AG04450 (cell line): ENCODE results near the gene EWSR1. TPM values are rescaled to one million over a fixed set of nuclear protein-coding genes. Genes with fewer than 3 reads are reported as not detected.

Source experiments
- CTCF ChIA-PET: fragments of 300-600, 350-600 bp; formaldehyde crosslinking; extraction: SDS; loops from one replicate; lab custom pipeline; 2022; ENCODE audit warnings: antibody characterized with exemption, inconsistent platforms; lab: Charles Lee
- POLR2A ChIA-PET: fragments of 350-600 bp; formaldehyde crosslinking; extraction: SDS; loops from one replicate; lab custom pipeline; 2021; ENCODE audit warnings: antibody characterized with exemption, inconsistent platforms; lab: Yijun Ruan, JAX
- DNase-seq: peaks from one replicate; pipeline ENCODE4 v3.0.0-alpha.2; 2011; ENCODE audit warnings: low read depth, low spot score
- H3K27ac ChIP-seq: one replicate; pipeline ENCODE4 v1.5.1; 2012; ENCODE audit warnings: low read depth, low read length, control low read depth
- H3K27me3 ChIP-seq: one replicate; pipeline ENCODE4 v1.6.0; 2012; ENCODE audit warnings: low read length; ENCODE audit not compliant: control insufficient read depth, insufficient read depth
- H3K4me3 ChIP-seq: 2 replicates; pipeline ENCODE4 v1.5.1; 2011; ENCODE audit warnings: mild to moderate bottlenecking, low read depth, low read length, control low read depth
- H3K9me3 ChIP-seq: 2 replicates; pipeline ENCODE4 v1.5.1; 2012; ENCODE audit warnings: low read length; ENCODE audit not compliant: control insufficient read depth, insufficient read depth
- CTCF ChIP-seq: IDR thresholded peaks from 2 replicates; pipeline ENCODE4 v1.5.1; 2011; ENCODE audit warnings: low read depth, low read length, control low read depth, inconsistent platforms
- polyA plus RNA-seq: library from polyadenylated mRNA; depleted of rRNA; stranded (reverse); fragments of >200 nt; gene quantifications from 2 replicates; pipeline ENCODE4 v1.2.3, GENCODE V29; 2011

The EWSR1 gene
- polyA plus RNA-seq, 1 experiment = 146 TPM

GRCh38 chr22:29224121-29224858, 43.8 kb upstream of the EWSR1 start:
- POLR2A ChIA-PET = no interaction called here
- H3K9me3 ChIP-seq = no peaks in the 10 kb centered on the region; the same call in 1 of the 2 replicates
- peaks cover 13% of the 10 kb centered on the region for H3K27me3 ChIP-seq
- CTCF ChIA-PET = no interaction called here
- no peak for DNase-seq
- no peak for TF ChIP-seq CTCF
- no peak overlapping the region for H3K27ac ChIP-seq
- no peak overlapping the region for H3K4me3 ChIP-seq

GRCh38 chr22:29224859-29225410, 43.1 kb upstream of the EWSR1 start:
- POLR2A ChIA-PET = no interaction called here
- Histone ChIP-seq H3K27ac (no peak overlapping the region), H3K4me3 (no peak overlapping the region), H3K9me3 (no peaks in the 10 kb centered on the region; the same call in 1 of the 2 replicates), H3K27me3 (peaks cover 15% of the 10 kb centered on the region)
- no peak for TF ChIP-seq CTCF
- DNase-seq = no peak
- CTCF ChIA-PET = no interaction called here

- TF ChIP-seq CTCF = no peak
- CTCF ChIA-PET = interaction anchor here (1.3 to 2.0 kb wide), 2 partner anchors 20 to 24 kb away, joined by 3 to 10 read pairs; no protein-coding TSS in a partner anchor
- Histone ChIP-seq H3K27me3 (peaks cover 12% of the 10 kb centered on the region), H3K9me3 (no peaks in the 10 kb centered on the region), H3K27ac (no peak overlapping the region), H3K4me3 (no peak overlapping the region)
- DNase-seq = no peak
- POLR2A ChIA-PET = no interaction called here
Observed at GRCh38 chr22:29225422-29226090, 42.5 kb upstream of the EWSR1 start.

- no peaks in the 10 kb centered on the region for H3K9me3 ChIP-seq
- DNase-seq = no peak
- ChIA-PET CTCF (interaction anchor here (0.6 to 2.0 kb wide), 4 partner anchors 17 to 1280 kb away, joined by 3 to 10 read pairs (median 6); no protein-coding TSS in a partner anchor), POLR2A (no interaction called here)
- peaks cover 12% of the 10 kb centered on the region for H3K27me3 ChIP-seq
- H3K4me3 ChIP-seq = no peak overlapping the region
- no peak for TF ChIP-seq CTCF
- no peak overlapping the region for H3K27ac ChIP-seq
Observed at GRCh38 chr22:29226351-29226981, 41.6 kb upstream of the EWSR1 start.
